Caco-2 (cell line): ENCODE data around the gene SLC22A17. TPM values are rescaled to one million over a fixed set of nuclear protein-coding genes. Genes with fewer than 3 reads are reported as not detected.

Experiments used
- BruUV-seq: library from RNA; stranded (reverse); fragments of 400-500 nt; replicated peaks from 2 replicates; lab custom pipeline; 2021; lab: Mats Ljungman, UMichigan
- CTCF ChIA-PET: fragments of 300-600 bp; sonication (Branson Sonifier 250); formaldehyde crosslinking; loops from one replicate; lab custom pipeline; 2022; ENCODE audit warnings: antibody characterized with exemption; lab: Charles Lee
- POLR2A ChIA-PET: fragments of 300-600 bp; sonication (Branson Sonifier 250); formaldehyde crosslinking; loops from one replicate; lab custom pipeline; 2022; ENCODE audit warnings: antibody characterized with exemption; lab: Charles Lee
- DNase-seq, 2 experiments: peaks; one replicate each; pipeline versions ENCODE4 v3.0.0 to v3.0.0-alpha.2; 2020 to 2022
- H3K27me3 ChIP-seq: replicated peaks from 2 replicates; pipeline ENCODE4 v1.6.0; 2011; ENCODE audit warnings: low read length; ENCODE audit not compliant: control insufficient read depth, insufficient read depth
- H3K36me3 ChIP-seq: 2 replicates; pipeline ENCODE4 v1.5.1; 2011; ENCODE audit warnings: low read length; ENCODE audit not compliant: control insufficient read depth, insufficient read depth
- H3K4me1 ChIP-seq: fragments of 250-450 bp; sonication (Bioruptor Pico); 2 replicates; pipeline ENCODE4 v1.5.1; 2020; ENCODE audit warnings: mild to moderate bottlenecking
- H3K4me3 ChIP-seq: 2 replicates; pipeline ENCODE4 v1.5.1; 2011; ENCODE audit warnings: low read depth, mild to moderate bottlenecking, control low read depth, low read length
- H3K9me3 ChIP-seq: fragments of 250-450 bp; sonication (Bioruptor Pico); 2 replicates; pipeline ENCODE4 v1.5.1; 2020; ENCODE audit warnings: mild to moderate bottlenecking, moderate library complexity
- H3K27ac Mint-ChIP-seq: one replicate; pipeline ENCODE4 v1.8.0; 2022; ENCODE audit warnings: mixed read lengths; ENCODE audit not compliant: unreplicated experiment
- H3K27me3 Mint-ChIP-seq: one replicate; pipeline ENCODE4 v1.8.0; 2022; ENCODE audit warnings: mixed read lengths; ENCODE audit not compliant: insufficient read depth, unreplicated experiment
- H3K36me3 Mint-ChIP-seq: one replicate; pipeline ENCODE4 v1.8.0; 2022; ENCODE audit warnings: mild to moderate bottlenecking, mixed read lengths; ENCODE audit not compliant: insufficient read depth, unreplicated experiment
- H3K4me1 Mint-ChIP-seq: one replicate; pipeline ENCODE4 v1.8.0; 2022; ENCODE audit warnings: low read depth, mixed read lengths; ENCODE audit not compliant: unreplicated experiment
- H3K4me3 Mint-ChIP-seq: one replicate; pipeline ENCODE4 v1.8.0; 2022; ENCODE audit warnings: mild to moderate bottlenecking, moderate library complexity, mixed read lengths; ENCODE audit not compliant: unreplicated experiment
- H3K9me3 Mint-ChIP-seq: one replicate; pipeline ENCODE4 v1.8.0; 2022; ENCODE audit warnings: mixed read lengths; ENCODE audit not compliant: unreplicated experiment
- intact Hi-C: fragments of 100-400 bp; cut with micrococcal nuclease; formaldehyde crosslinking; loops from one replicate; pipeline ENCODE4 v1.10.0; 2022; ENCODE audit not compliant: unreplicated experiment
- total RNA-seq: library from RNA; stranded (reverse); gene quantifications from 2 replicates; pipeline ENCODE4 v1.2.3, GENCODE V29; 2022
- TF ChIP-seq, protein P1 (sequence below), 2 experiments: fragments of 200-600 bp in 1 of 2; IDR thresholded peaks; 1 replicate in 1 of 2; 2 replicates in 1 of 2; pipeline versions ENCODE4 v1.5.1 to v1.8.0; 2011 to 2022; ENCODE audit warnings: antibody characterized with exemption in 1 of 2, control low read depth in 1 of 2, inconsistent platforms in 1 of 2, low read depth in 1 of 2, low read length in 1 of 2, mild to moderate bottlenecking in 1 of 2, moderate library complexity in 1 of 2; ENCODE audit not compliant: insufficient read depth in 1 of 2, severe bottlenecking in 1 of 2, unreplicated experiment in 1 of 2

The SLC22A17 gene
- total RNA-seq, 1 experiment from 2014 or later = 3.1 TPM

- CTCF ChIA-PET = no interaction called here
- Mint-ChIP-seq H3K36me3 (no peaks in the 10 kb centered on the region), H3K9me3 (no peaks in the 10 kb centered on the region), H3K27me3 (peaks cover 3% of the 10 kb centered on the region), H3K27ac (no peak overlapping the region), H3K4me3 (no peak overlapping the region), H3K4me1 (peaks cover 11% of the 10 kb centered on the region)
- Histone ChIP-seq H3K4me3 (no peak overlapping the region), H3K27me3 (no peaks in the 10 kb centered on the region), H3K4me1 (peaks cover 3% of the 10 kb centered on the region; the same call in 1 of the 2 replicates), H3K36me3 (no peaks in the 10 kb centered on the region), H3K9me3 (no peaks in the 10 kb centered on the region)
- DNase-seq = no peak
- POLR2A ChIA-PET = no interaction called here
- BruUV-seq = no TSS peak
- intact Hi-C loops = no loop called here
- TF ChIP-seq, protein P1, sequence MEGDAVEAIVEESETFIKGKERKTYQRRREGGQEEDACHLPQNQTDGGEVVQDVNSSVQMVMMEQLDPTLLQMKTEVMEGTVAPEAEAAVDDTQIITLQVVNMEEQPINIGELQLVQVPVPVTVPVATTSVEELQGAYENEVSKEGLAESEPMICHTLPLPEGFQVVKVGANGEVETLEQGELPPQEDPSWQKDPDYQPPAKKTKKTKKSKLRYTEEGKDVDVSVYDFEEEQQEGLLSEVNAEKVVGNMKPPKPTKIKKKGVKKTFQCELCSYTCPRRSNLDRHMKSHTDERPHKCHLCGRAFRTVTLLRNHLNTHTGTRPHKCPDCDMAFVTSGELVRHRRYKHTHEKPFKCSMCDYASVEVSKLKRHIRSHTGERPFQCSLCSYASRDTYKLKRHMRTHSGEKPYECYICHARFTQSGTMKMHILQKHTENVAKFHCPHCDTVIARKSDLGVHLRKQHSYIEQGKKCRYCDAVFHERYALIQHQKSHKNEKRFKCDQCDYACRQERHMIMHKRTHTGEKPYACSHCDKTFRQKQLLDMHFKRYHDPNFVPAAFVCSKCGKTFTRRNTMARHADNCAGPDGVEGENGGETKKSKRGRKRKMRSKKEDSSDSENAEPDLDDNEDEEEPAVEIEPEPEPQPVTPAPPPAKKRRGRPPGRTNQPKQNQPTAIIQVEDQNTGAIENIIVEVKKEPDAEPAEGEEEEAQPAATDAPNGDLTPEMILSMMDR (IDR thresholded peaks at IDR 0.05; ENCODE audit: insufficient read depth in 1 of 2, low read depth in 1 of 2, low read length in 1 of 2, severe bottlenecking in 1 of 2, unreplicated experiment in 1 of 2) = no peak
Measured at GRCh38 chr14:23348297-23348655, 4.4 kb downstream of the SLC22A17 start.

DNA sequence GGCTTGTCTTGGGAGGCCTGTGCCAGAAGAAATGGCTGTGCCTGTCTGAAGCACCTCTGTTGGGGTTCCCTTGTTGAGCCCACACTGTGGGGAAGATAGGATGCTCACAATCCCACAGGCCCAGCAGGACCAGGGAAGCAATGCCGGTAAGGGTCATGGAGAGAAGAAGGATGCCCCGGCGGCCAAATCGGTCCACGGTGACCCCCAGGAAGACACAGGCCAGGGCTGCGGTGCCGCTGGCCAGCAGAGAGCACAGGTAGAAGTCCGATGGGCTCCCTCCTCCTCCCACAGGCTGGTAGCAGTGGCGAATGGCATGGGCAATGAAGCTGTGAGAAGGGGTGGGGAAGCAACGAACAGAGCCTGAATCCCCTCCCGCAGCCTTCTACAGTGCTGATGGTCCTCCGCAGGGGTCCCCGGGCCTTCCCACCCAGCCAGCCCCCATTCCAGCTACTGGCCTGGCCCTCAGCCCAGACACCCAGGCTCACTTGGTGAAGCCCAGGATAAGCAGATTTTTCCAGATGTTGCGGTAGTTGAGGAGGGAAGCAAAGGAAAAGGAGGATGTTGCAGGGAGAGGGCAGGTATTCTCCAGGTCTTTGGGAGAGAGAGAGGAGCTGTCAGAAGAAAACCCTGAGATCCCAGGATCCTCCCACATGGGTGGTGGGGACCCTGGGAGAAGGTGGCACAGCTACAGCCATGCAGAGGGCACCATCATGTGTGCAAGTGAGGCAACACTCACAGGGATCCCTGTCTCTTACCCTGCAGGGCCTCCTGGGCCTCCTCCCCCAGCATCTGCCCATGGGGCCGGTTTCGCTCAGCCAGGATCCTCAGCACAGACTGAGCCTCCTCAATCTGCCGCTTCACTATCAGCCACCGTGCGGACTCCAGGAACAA lies 5.0 kb downstream of the SLC22A17 start:
- Mint-ChIP-seq H3K36me3 (no peaks in the 10 kb centered on the region), H3K27ac (no peak overlapping the region), H3K27me3 (peaks cover 3% of the 10 kb centered on the region), H3K9me3 (no peaks in the 10 kb centered on the region), H3K4me1 (peaks cover 8% of the 10 kb centered on the region), H3K4me3 (no peak overlapping the region)
- POLR2A ChIA-PET = no interaction called here
- no TSS peak for BruUV-seq
- no peaks in the 10 kb centered on the region for H3K9me3 ChIP-seq
- CTCF ChIA-PET = no interaction called here
- TF ChIP-seq, protein P1 (IDR thresholded peaks at IDR 0.05; ENCODE audit: insufficient read depth in 1 of 2, low read depth in 1 of 2, low read length in 1 of 2, severe bottlenecking in 1 of 2, unreplicated experiment in 1 of 2) = no peak
- DNase-seq = no peak
- intact Hi-C loops = no loop called here
- no peak overlapping the region for H3K4me3 ChIP-seq
- H3K27me3 ChIP-seq = no peaks in the 10 kb centered on the region
- no peaks in the 10 kb centered on the region for H3K36me3 ChIP-seq
- H3K4me1 ChIP-seq = peaks cover 3% of the 10 kb centered on the region; the same call in 1 of the 2 replicates

- intact Hi-C loops = no loop called here
- no TSS peak for BruUV-seq
- H3K9me3 ChIP-seq = no peaks in the 10 kb centered on the region
- Mint-ChIP-seq H3K4me3 (no peak overlapping the region), H3K4me1 (peaks cover 8% of the 10 kb centered on the region), H3K36me3 (no peaks in the 10 kb centered on the region), H3K27ac (no peak overlapping the region), H3K9me3 (no peaks in the 10 kb centered on the region), H3K27me3 (peaks cover 3% of the 10 kb centered on the region)
- CTCF ChIA-PET = interaction anchor here (1.0 to 1.7 kb wide), 2 partner anchors 14 to 33 kb away, joined by 3 to 8 read pairs; no protein-coding TSS in a partner anchor
- TF ChIP-seq, protein P1 (IDR thresholded peaks at IDR 0.05; ENCODE audit: insufficient read depth in 1 of 2, low read depth in 1 of 2, low read length in 1 of 2, severe bottlenecking in 1 of 2, unreplicated experiment in 1 of 2) = no peak
- no peak for DNase-seq
- H3K4me3 ChIP-seq = no peak overlapping the region
- H3K27me3 ChIP-seq = no peaks in the 10 kb centered on the region
- POLR2A ChIA-PET = no interaction called here
- no peaks in the 10 kb centered on the region; the same call in 1 of the 2 replicates for H3K4me1 ChIP-seq
- H3K36me3 ChIP-seq = no peaks in the 10 kb centered on the region
Measured at GRCh38 chr14:23346693-23347405, 5.8 kb downstream of the SLC22A17 start.
